A549 (cell line): ENCODE data around the gene TMEM273. TPM values are rescaled to one million over a fixed set of nuclear protein-coding genes. Genes with fewer than 3 reads are reported as not detected.

Experiments
- ATAC-seq, 2 experiments: fragments of 200-7000 bp in 1 of 2; fragments of >200 bp in 1 of 2; cut with Nextera tagmentation in 1 of 2; cut with Tn5 transposase in 1 of 2; 3 replicates each; pipeline versions ENCODE4 v1.8.0 to v1.9.1; 2018 to 2020; ENCODE audit warnings: mild to moderate bottlenecking in 1 of 2, moderate library complexity in 1 of 2
- CTCF ChIA-PET: fragments of 300-600 bp; sonication (Branson Sonifier 250); formaldehyde crosslinking; extraction: SDS; loops from one replicate; lab custom pipeline; 2021; ENCODE audit warnings: antibody characterized with exemption, inconsistent platforms; lab: Yijun Ruan, JAX
- POLR2A ChIA-PET: fragments of 350-600 bp; formaldehyde crosslinking; extraction: SDS; loops from one replicate; lab custom pipeline; 2021; ENCODE audit warnings: antibody characterized with exemption, inconsistent platforms; lab: Yijun Ruan, JAX
- DNase-seq, 2 experiments: peaks; one replicate each; pipeline versions ENCODE4 v3.0.0 to v3.0.0-alpha.2; 2011 to 2016; ENCODE audit warnings: low read depth in 1 of 2, low spot score in 1 of 2
- FAIRE-seq: peaks from 2 replicates; lab custom pipeline; 2011; peaks lifted over from hg19 to GRCh38; lab: Jason Lieb, UNC
- H3K27ac ChIP-seq, 2 experiments: fragments of >200 bp; sonication (Bioruptor Twin); formaldehyde crosslinking; 3 replicates each; pipeline ENCODE4 v1.5.1; 2016 to 2017
- H3K4me1 ChIP-seq: fragments of >200 bp; sonication (Bioruptor Twin); formaldehyde crosslinking; 3 replicates; pipeline ENCODE4 v1.6.1; 2016
- H3K4me2 ChIP-seq: fragments of >200 bp; sonication (Bioruptor Twin); formaldehyde crosslinking; 3 replicates; pipeline ENCODE4 v1.6.1; 2016
- H3K4me3 ChIP-seq: fragments of >200 bp; sonication (Bioruptor Twin); formaldehyde crosslinking; 3 replicates; pipeline ENCODE4 v1.5.1; 2016
- H3K9me3 ChIP-seq: fragments of >200 bp; sonication (Bioruptor Twin); formaldehyde crosslinking; 3 replicates; pipeline ENCODE4 v1.6.1; 2016
- CBX8 ChIP-seq: fragments of 200-600 bp; sonication (generic); IDR thresholded peaks from 2 replicates; pipeline ENCODE4 v1.6.1; 2016
- CEBPB ChIP-seq, 2 experiments: fragments of >200 bp in 1 of 2; sonication (Bioruptor Twin) in 1 of 2; formaldehyde crosslinking in 1 of 2; IDR thresholded peaks; 2 replicates each; pipeline ENCODE4 v1.6.1; 2012 to 2016
- CHD4 ChIP-seq: fragments of 200-600 bp; sonication (generic); IDR thresholded peaks from 2 replicates; pipeline ENCODE4 v1.6.1; 2016; ENCODE audit warnings: antibody characterized with exemption, mild to moderate bottlenecking, borderline replicate concordance
- EHF ChIP-seq: fragments of 250-450 bp; sonication (Bioruptor Pico); IDR thresholded peaks from 2 replicates; pipeline ENCODE4 v1.5.0; 2020; ENCODE audit warnings: mild to moderate bottlenecking
- EP300 ChIP-seq, 2 experiments: fragments of >200 bp; sonication (Bioruptor Twin); formaldehyde crosslinking; IDR thresholded peaks; 2 replicates in 1 of 2; 3 replicates in 1 of 2; pipeline ENCODE4 v1.6.1; 2016 to 2017
- ESRRA ChIP-seq: fragments of 150-350 bp; IDR thresholded peaks from 2 replicates; pipeline ENCODE4 v1.6.1; 2014; ENCODE audit warnings: mild to moderate bottlenecking, low read length, borderline replicate concordance
- FOSB ChIP-seq: fragments of 250-450 bp; sonication (Bioruptor Pico); IDR thresholded peaks from 2 replicates; pipeline ENCODE4 v1.5.0; 2020; ENCODE audit warnings: mild to moderate bottlenecking, moderate library complexity
- FOSL2 ChIP-seq, 2 experiments: fragments of 450-650 bp in 1 of 2; fragments of >200 bp in 1 of 2; sonication (Bioruptor Twin) in 1 of 2; formaldehyde crosslinking; IDR thresholded peaks; 2 replicates each; pipeline versions ENCODE4 v1.5.0 to v1.6.1; 2016 to 2020; ENCODE audit warnings: mild to moderate bottlenecking in 1 of 2, moderate library complexity in 1 of 2
- FOXS1 ChIP-seq: fragments of 250-450 bp; sonication (Bioruptor Pico); IDR thresholded peaks from 2 replicates; pipeline ENCODE4 v1.5.0; 2020; ENCODE audit warnings: mild to moderate bottlenecking, moderate library complexity
- GATA3 ChIP-seq: IDR thresholded peaks from 2 replicates; pipeline ENCODE4 v1.6.1; 2012; ENCODE audit warnings: borderline replicate concordance
- HOXA7 ChIP-seq: fragments of 250-450 bp; sonication (Bioruptor Pico); IDR thresholded peaks from 2 replicates; pipeline ENCODE4 v1.5.0; 2020; ENCODE audit warnings: mild to moderate bottlenecking, moderate library complexity
- HOXB13 ChIP-seq: fragments of 250-450 bp; sonication (Bioruptor Pico); IDR thresholded peaks from 2 replicates; pipeline ENCODE4 v1.5.0; 2020; ENCODE audit warnings: low read depth, mild to moderate bottlenecking, moderate library complexity
- HOXB5 ChIP-seq: fragments of 250-450 bp; sonication (Bioruptor Pico); IDR thresholded peaks from 2 replicates; pipeline ENCODE4 v1.5.0; 2020; ENCODE audit warnings: mild to moderate bottlenecking, moderate library complexity
- JUN ChIP-seq, 2 experiments: fragments of >200 bp; sonication (Bioruptor Twin); formaldehyde crosslinking; IDR thresholded peaks; 2 replicates in 1 of 2; 3 replicates in 1 of 2; pipeline ENCODE4 v1.6.1; 2016 to 2017
- JUNB ChIP-seq: fragments of >200 bp; sonication (Bioruptor Twin); formaldehyde crosslinking; IDR thresholded peaks from 2 replicates; pipeline ENCODE4 v1.6.1; 2016
- NFE2L2 ChIP-seq: fragments of 150-350 bp; conservative IDR thresholded peaks from 2 replicates; pipeline ENCODE4 v1.6.1; 2014; ENCODE audit warnings: low read length
- NPAS2 ChIP-seq: fragments of 250-450 bp; sonication (Bioruptor Pico); IDR thresholded peaks from 2 replicates; pipeline ENCODE4 v1.8.0; 2022; ENCODE audit warnings: mild to moderate bottlenecking, moderate library complexity, borderline replicate concordance
- POLR2A ChIP-seq: IDR thresholded peaks from 2 replicates; pipeline ENCODE4 v1.6.1; 2012; ENCODE audit warnings: mild to moderate bottlenecking, low read length
- POLR2AphosphoS2 ChIP-seq: conservative IDR thresholded peaks from 2 replicates; pipeline ENCODE4 v1.6.1; 2012; ENCODE audit warnings: low read length, improper control_type of control experiment, inconsistent platforms
- RAD21 ChIP-seq, 2 experiments: fragments of >200 bp in 1 of 2; sonication (Bioruptor Twin) in 1 of 2; formaldehyde crosslinking in 1 of 2; IDR thresholded peaks in 1 of 2; conservative IDR thresholded peaks in 1 of 2; 2 replicates in 1 of 2; 3 replicates in 1 of 2; pipeline ENCODE4 v1.6.1; 2012 to 2018; ENCODE audit warnings: inconsistent platforms in 1 of 2
- SMC3 ChIP-seq: fragments of >200 bp; sonication (Bioruptor Twin); formaldehyde crosslinking; IDR thresholded peaks from 3 replicates; pipeline ENCODE4 v1.6.1; 2018; ENCODE audit warnings: inconsistent platforms
- SREBF2 ChIP-seq: fragments of 450-650 bp; IDR thresholded peaks from 2 replicates; pipeline ENCODE4 v1.6.1; 2014; ENCODE audit warnings: mild to moderate bottlenecking, moderate library complexity
- TFCP2L1 ChIP-seq: fragments of 250-450 bp; sonication (Bioruptor Pico); IDR thresholded peaks from 2 replicates; pipeline ENCODE4 v1.5.0; 2021; ENCODE audit warnings: mild to moderate bottlenecking
- ZSCAN20 ChIP-seq: fragments of 250-450 bp; sonication (Bioruptor Pico); IDR thresholded peaks from 2 replicates; pipeline ENCODE4 v1.8.0; 2022; ENCODE audit warnings: mild to moderate bottlenecking, moderate library complexity
- WGBS: methylation state at CpG from one replicate; pipeline ENCODE4 v1.1.6; 2017; ENCODE audit errors: missing lambda C conversion rate; 5-methylcytosine and 5-hydroxymethylcytosine counted together
- polyA plus RNA-seq, 4 experiments: library from polyadenylated mRNA; depleted of rRNA in 3 of 4; stranded (reverse); fragments of >200 nt; fragmentation: RNase III in 1 of 4; extraction: RNeasy Plus Mini Kit Qiagen cat#74134 plus additional on column Dnase treatment in 1 of 4; gene quantifications; 2 replicates in 3 of 4; 3 replicates in 1 of 4; pipeline ENCODE4 v1.2.3, GENCODE V29; 2011 to 2017
- TF ChIP-seq, protein P1 (sequence below): fragments of >200 bp; sonication (Bioruptor Twin); formaldehyde crosslinking; IDR thresholded peaks from 3 replicates; pipeline ENCODE4 v1.6.1; 2016
- TF ChIP-seq, protein P2 (sequence below): fragments of 250-450 bp; sonication (Bioruptor Pico); IDR thresholded peaks from 2 replicates; pipeline ENCODE4 v1.5.0; 2020; ENCODE audit warnings: low read depth, mild to moderate bottlenecking, moderate library complexity
- TF ChIP-seq, protein P3 (sequence below): IDR thresholded peaks from 2 replicates; pipeline ENCODE4 v1.6.1; 2012

The TMEM273 gene
- polyA plus RNA-seq, 2 of the 4 experiments (the other 2 are of a cell fraction), result not detected

DNA sequence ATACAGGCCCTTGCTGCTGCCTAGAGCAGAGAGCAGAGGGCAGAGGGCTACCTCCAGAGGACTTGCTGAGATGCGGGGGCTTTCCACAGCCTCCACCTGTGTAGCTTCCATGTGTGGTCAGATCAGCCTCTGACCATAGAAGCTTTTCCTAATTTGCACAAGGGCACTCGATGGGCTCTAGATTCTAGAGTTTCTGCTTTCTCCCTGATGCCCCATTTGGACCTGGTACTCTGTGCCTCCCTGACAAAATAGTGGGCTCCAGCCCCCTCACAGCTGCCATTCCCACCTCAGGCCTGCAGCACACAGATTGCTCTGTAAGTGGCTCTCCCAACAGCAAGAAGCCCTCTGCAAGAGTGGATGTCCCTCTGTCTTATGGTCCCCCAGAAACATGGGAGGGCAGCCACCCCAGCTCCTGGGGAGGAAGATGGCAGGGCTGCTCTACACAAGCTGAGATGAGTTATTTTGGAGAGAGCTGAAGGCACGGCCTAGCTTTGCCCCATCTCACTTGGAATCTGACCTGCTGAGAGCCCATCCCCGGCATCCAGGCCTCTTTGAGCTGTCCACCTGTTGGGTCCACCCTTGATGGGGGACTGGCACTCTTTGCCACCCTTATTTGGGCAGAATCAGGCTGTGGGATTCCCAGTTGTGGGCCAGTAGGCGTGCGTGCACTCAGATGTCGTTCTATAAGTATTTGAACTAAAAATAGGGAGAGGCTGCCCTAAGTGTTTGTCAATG is 16.7 kb downstream of the TMEM273 start:
- FAIRE-seq, result no peak
- H3K4me1 ChIP-seq, result no peaks in the 10 kb centered on the region
- no peak overlapping the region for H3K4me2 ChIP-seq
- ChIA-PET POLR2A (no interaction called here), CTCF (interaction anchor here (0.9 to 2.2 kb wide), 5 partner anchors 9 to 515 kb away, joined by 3 to 7 read pairs (median 3); no protein-coding TSS in a partner anchor)
- H3K9me3 ChIP-seq, result no peaks in the 10 kb centered on the region
- no peak for ATAC-seq
- no peak overlapping the region for H3K27ac ChIP-seq
- WGBS, result 38% methylated on average over 7 of the region's 7 CpGs
- H3K4me3 ChIP-seq, result no peak overlapping the region
- TF ChIP-seq, protein P1, sequence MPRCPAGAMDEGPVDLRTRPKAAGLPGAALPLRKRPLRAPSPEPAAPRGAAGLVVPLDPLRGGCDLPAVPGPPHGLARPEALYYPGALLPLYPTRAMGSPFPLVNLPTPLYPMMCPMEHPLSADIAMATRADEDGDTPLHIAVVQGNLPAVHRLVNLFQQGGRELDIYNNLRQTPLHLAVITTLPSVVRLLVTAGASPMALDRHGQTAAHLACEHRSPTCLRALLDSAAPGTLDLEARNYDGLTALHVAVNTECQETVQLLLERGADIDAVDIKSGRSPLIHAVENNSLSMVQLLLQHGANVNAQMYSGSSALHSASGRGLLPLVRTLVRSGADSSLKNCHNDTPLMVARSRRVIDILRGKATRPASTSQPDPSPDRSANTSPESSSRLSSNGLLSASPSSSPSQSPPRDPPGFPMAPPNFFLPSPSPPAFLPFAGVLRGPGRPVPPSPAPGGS, result no peak
- TF ChIP-seq CEBPB (IDR thresholded peaks at IDR 0.05), result no peak
- no peak for TF ChIP-seq ZSCAN20 (CRISPR knock-in tag)
- TF ChIP-seq POLR2A, result no peak
- no peak for TF ChIP-seq FOXS1
- TF ChIP-seq ESRRA, result no peak
- no peak for TF ChIP-seq CHD4
- no peak for TF ChIP-seq JUNB
- no peak for TF ChIP-seq EP300 (IDR thresholded peaks at IDR 0.05)
- no peak for TF ChIP-seq GATA3
- no peak for TF ChIP-seq POLR2AphosphoS2
- no peak for TF ChIP-seq SREBF2
- no peak for TF ChIP-seq FOSB (CRISPR knock-in tag)
- no peak for TF ChIP-seq HOXA7 (CRISPR knock-in tag)
- TF ChIP-seq NFE2L2, result no peak
- no peak for DNase-seq

DNA sequence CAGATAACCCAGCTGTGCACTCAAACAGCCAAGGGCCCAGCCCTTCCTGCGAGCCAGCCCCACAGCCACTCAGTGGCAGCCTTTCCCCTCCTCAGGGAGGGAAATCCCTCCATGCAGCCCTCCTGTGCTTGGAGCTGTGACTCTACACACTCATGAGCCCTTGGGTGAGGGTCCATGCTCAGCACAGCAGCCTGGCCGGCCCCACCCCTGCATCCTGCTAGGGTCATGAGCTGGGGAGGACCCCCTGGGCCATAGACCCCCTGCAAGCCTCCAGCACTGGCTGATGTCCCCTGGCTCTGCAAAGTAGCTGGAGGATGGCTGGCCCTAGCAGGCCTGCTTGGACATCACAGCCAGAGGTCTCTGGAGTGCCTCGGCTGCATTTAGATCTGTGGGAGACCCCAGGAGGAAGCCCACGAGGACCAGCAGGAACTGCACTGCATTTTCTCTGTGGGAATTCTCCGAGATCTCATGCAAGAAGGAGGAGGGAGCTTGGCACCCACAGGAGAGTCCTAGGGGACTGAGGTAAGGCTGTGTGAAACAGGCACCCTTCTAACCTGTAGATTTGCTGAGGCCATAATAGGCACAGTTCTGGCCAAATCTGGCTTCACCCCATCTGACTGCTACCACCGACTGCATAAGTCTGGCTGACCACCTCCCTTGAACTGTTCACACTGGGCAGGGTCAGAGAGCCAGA is 17.4 kb downstream of the TMEM273 start:
- FAIRE-seq (no peak), DNase-seq (no peak)
- POLR2A ChIA-PET, result no interaction called here
- no peak for TF ChIP-seq FOSL2 (IDR thresholded peaks at IDR 0.05)
- no peak for TF ChIP-seq FOSL2 (CRISPR knock-in tag; IDR thresholded peaks at IDR 0.05)
- no peak for TF ChIP-seq ZSCAN20 (CRISPR knock-in tag)
- TF ChIP-seq, protein P2, sequence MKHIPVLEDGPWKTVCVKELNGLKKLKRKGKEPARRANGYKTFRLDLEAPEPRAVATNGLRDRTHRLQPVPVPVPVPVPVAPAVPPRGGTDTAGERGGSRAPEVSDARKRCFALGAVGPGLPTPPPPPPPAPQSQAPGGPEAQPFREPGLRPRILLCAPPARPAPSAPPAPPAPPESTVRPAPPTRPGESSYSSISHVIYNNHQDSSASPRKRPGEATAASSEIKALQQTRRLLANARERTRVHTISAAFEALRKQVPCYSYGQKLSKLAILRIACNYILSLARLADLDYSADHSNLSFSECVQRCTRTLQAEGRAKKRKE (CRISPR knock-in tag), result no peak
- TF ChIP-seq SMC3, result no peak
- TF ChIP-seq HOXB5, result no peak
- no peak for TF ChIP-seq CBX8
- TF ChIP-seq HOXB13, result no peak
- TF ChIP-seq, protein P3, sequence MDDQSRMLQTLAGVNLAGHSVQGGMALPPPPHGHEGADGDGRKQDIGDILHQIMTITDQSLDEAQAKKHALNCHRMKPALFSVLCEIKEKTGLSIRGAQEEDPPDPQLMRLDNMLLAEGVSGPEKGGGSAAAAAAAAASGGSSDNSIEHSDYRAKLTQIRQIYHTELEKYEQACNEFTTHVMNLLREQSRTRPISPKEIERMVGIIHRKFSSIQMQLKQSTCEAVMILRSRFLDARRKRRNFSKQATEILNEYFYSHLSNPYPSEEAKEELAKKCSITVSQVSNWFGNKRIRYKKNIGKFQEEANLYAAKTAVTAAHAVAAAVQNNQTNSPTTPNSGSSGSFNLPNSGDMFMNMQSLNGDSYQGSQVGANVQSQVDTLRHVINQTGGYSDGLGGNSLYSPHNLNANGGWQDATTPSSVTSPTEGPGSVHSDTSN, result no peak
- TF ChIP-seq TFCP2L1 (CRISPR knock-in tag), result no peak
- no peak for TF ChIP-seq POLR2AphosphoS2
- TF ChIP-seq EP300 (IDR thresholded peaks at IDR 0.05), result no peak
- TF ChIP-seq EHF (CRISPR knock-in tag), result no peak
- no peak for TF ChIP-seq RAD21 (conservative IDR thresholded peaks at IDR 0.05 in 1 of 2, IDR thresholded peaks at IDR 0.05 in 1 of 2)
- TF ChIP-seq NPAS2 (CRISPR knock-in tag), result no peak
- TF ChIP-seq GATA3, result no peak
- TF ChIP-seq JUN (IDR thresholded peaks at IDR 0.05), result no peak
- TF ChIP-seq, all 56 proteins: peak for 0
- 16% methylated on average over 5 of the region's 6 CpGs for WGBS
- CTCF ChIA-PET, result interaction anchor here (0.9 to 1.2 kb wide), 2 partner anchors 9 to 513 kb away, joined by 3 read pairs; no protein-coding TSS in a partner anchor
- no peaks in the 10 kb centered on the region for H3K9me3 ChIP-seq
- H3K4me3 ChIP-seq, result no peak overlapping the region
- H3K4me1 ChIP-seq, result no peaks in the 10 kb centered on the region
- no peak for ATAC-seq
- H3K4me2 ChIP-seq, result no peak overlapping the region
- no peak overlapping the region for H3K27ac ChIP-seq
